GM21528 (cell line): Measurements from ENCODE around the gene PNKP.

Experiments
- ATAC-seq: cut with Tn5 transposase; IDR thresholded peaks from one replicate; pipeline ENCODE4 v1.9.1; 2021; ENCODE audit warnings: mild to moderate bottlenecking, moderate library complexity; ENCODE audit not compliant: unreplicated experiment, low FRiP score

The PNKP gene

DNA sequence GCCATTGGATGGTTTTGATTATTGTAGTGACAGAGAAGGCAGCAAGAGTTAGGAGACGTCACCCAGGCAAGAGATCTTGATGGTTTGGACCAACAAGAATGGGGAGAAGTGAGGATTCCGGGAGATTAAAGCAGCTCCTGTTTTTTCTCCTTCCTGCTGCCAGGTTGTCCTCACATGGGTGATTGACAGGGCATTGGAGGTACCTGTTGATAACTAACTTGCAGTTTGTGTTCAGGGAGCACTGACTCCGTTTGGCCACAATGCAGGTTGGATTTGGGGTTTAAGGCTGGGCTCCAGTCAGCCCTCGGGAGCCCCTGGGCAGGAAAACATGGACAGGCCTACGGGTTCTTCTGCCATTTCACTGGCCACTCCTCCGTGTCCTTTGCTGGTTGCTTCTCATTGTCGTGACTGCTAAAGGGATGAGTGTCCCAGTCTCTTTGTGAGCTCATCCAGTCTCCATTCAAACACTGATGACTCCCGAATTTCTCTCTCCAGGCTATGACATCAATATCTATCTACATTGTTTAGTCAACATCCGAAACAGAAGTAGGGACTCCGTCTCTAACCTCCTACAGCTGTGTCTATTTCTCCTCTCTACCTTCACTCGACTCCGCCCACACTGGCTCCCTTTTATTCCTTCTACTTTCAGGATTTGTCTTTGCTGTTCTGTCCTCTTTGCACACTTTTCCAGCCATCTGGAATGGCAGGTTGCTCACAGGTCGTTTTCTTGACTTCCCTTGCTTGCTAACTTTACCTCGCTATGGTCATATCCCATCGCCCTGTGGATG, 17.7 kb downstream of the PNKP start:
- ATAC-seq = no peak

- no peak for ATAC-seq
These were observed 18.4 kb downstream of the PNKP start for GRCh38 chr19:49848938-49849337.

DNA sequence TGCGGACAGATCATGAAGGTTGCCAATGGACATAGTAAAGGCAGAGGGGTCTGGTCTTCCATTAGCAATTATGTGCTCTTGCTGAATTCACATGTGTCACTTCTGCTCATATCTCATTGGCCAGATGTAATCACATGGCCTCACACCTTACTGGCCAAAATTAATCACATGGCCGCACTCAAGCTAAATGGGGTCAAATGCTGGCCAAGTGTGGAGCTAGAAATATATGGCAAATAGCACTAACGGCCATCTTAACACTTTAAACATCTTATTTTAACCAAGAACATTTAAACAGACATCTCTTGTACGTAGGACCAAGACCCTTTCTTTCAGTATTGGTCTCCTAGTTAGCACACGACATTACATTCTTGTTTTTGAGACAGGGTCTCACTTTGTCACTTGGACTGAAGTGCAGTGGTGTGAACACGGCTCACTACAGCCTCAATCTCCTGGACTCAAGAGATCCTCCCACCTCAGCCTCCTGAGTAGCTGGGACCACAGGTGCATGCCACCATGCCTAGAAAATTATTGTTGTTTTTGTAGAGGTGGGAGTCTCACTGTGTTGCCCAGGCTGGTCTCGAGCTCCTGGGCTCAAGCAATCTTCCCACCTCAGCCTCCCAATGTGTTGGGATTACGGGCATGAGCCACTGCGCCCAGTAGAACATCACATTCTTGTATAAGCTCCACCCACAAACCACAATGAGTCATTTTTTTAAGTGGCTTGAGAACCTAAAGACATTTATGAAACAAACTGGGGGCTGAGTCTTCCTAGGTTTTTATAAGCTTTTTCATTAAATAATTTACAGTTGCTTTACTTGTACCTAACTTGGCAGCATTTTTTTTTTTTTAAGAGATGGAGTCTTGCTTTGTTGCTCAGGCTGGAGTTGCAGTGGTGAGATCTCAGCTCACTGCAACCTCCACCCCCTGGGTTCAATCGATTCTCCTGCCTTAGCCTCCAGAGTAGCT, 19.4 kb downstream of the PNKP start:
- ATAC-seq = no peak

DNA sequence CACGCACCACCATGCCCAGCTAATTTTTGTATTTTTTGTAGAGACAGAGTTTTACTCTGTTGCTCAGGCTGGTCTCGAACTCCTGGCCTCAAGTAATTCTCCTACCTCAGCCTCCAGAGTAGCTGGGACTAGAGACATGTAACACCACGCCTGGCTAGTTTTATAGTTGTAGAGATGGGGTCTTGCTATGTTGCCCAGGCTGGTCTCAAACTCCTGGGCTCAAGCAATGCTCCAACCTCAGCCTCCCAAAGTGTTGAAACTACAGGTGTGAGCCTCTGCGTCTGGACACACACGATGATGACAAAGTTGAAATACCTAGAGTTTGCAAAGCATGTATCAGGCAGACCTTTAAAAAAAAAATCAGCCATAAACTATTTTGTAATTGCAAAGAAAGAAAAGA, 21.0 kb downstream of the PNKP start:
- no peak for ATAC-seq

GRCh38 chr19:49845414-49845813, 22.0 kb downstream of the PNKP start:
- no peak for ATAC-seq

- ATAC-seq = no peak
These were observed 23.0 kb downstream of the PNKP start for GRCh38 chr19:49844138-49845095.

DNA sequence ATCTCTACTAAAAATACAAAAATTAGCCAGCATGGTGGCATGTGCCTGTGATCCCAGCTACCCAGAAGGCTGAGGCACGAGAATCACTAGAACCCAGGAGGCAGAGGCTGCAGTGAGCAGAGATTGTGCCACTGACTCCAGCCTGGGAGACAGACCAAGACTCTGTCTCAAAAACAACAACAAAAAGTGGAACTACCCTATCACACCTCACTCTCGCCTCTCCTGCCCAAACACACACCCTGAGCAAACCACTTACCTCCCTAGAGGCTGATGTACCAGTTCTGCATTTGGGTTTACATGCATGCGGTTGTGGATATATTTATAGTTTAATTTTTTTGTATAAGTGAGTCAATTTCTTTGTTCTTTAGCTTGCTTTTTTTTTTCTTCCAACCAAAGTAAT, 24.1 kb downstream of the PNKP start:
- no peak for ATAC-seq

DNA sequence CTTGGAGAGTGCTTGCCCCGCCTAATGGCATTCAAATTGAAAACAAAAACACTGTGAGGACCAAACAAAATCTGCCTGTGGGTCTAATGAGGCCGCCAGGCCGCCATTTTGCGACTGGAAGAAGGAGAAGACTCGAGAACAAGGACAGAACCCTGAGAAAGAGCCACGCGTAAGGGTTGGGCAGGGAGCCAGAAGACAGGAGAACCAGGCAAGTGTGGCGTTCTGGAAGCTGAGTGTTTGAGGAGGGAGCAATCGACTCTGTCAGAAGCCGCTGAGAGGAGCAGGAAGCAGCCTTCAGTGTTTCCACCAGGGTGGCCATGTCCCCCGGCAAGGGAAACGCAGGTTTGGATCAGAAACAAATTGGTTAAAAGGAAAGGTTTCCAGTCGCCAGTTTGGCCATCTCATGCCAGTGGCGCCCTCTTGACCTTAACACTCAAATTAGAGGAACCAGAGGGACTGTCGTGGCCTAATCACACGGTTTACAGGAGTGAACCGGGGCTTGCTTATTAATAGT, 26.6 kb downstream of the PNKP start:
- no peak for ATAC-seq

- no peak for ATAC-seq
These were observed 27.1 kb downstream of the PNKP start for GRCh38 chr19:49840321-49840720.

DNA sequence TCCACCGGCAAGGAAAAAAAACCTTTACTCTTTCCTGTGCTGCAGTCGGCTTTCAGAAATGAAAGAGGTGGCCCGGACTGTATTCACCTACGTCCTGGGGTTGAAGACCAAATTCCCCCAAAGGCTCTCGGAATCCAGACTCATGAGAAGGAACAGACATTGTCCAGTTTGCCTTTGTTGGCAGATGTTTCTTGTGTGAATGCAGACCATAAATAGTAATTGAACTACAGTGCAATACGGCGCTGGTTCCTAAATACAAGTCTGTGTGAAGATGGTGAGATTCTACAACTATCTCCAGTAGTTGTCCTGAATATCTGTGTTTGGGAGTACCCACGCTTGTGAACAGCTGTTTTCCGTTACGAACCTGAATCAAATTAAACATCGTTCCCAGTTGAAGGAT, 27.7 kb downstream of the PNKP start:
- no peak for ATAC-seq

GRCh38 chr19:49838885-49839588, 28.3 kb downstream of the PNKP start:
- no peak for ATAC-seq

DNA sequence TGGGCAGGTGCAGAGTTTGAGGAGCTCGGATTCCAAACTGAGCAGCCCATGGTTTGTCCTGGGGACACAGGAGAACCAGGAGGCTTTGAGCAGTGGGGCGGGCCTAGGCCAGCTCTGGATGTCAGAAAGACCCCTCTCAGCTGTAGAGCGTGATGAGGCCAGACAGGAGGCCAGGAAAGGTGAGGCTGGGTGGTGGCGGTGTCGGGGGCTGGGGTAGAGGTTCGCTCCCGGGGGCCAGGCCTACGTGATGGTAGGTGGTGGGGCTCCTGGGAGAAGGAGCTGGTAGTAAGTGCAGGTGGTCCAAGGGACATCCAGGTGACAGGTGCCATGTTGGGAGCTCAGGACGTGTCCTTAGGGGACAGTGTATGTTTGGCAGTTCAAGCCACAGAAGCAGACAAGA, 30.0 kb downstream of the PNKP start:
- no peak for ATAC-seq

- no peak for ATAC-seq
These were observed 30.4 kb downstream of the PNKP start for GRCh38 chr19:49837009-49837310.

- no peak for ATAC-seq
These were observed 31.0 kb downstream of the PNKP start for GRCh38 chr19:49836176-49837008.

GRCh38 chr19:49835562-49835961, 31.8 kb downstream of the PNKP start:
- ATAC-seq = no peak

- no peak for ATAC-seq
These were observed 33.8 kb downstream of the PNKP start for GRCh38 chr19:49833599-49833998.

DNA sequence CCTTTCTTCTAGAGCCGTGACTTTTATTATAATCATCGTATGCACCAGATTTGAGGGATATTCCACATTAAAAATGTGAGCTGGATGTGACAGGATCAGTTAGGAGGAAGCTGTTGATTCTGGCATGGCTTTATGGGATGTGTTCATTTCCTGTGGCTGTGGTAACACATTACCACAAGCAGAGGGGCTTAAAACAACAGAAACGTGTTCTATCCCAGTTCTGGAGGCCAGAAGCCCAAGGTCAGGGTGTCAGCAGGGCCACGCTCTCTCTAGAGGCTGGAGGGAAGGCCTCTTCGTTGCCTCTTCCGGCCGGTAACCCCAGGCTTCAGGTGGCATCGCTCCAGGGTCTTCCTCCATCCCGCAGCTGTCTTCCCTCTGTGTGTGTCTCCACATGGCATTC, 34.8 kb downstream of the PNKP start:
- no peak for ATAC-seq

GRCh38 chr19:49831592-49831991, 35.8 kb downstream of the PNKP start:
- no peak for ATAC-seq

DNA sequence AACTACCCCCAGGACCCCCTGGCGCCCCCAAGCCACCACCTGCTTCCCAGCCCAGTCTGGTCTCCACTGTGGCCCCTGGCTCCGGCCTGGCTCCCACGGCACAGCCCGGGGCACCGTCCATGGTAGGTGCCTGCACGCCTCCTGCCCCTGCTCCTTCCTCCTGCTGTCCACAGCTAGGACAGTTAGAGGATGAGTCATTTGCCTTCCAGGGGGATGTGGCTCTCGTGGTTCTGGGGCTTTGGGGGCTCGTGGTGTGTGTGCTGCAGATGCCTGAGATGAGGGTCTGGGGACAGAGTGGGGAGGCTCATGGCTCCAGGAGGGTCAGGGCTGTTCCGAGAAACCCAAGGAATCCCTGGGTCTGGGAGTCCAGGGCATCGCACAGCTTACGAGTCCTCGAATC, 36.6 kb downstream of the PNKP start:
- ATAC-seq = no peak
